H1 (cell line): ENCODE data around the gene SELENOV. TPM values are rescaled to one million over a fixed set of nuclear protein-coding genes. Genes with fewer than 3 reads are reported as not detected.

Experiments used
- CHD2 ChIP-seq: IDR thresholded peaks from 2 replicates; pipeline ENCODE4 v1.6.1; 2012; ENCODE audit warnings: low read length, improper control_type of control experiment
- CTCF ChIP-seq, 3 experiments: IDR thresholded peaks; 1 replicate in 2 of 3; 2 replicates in 1 of 3; pipeline versions ENCODE4 v1.5.1 to v1.6.1; 2011; ENCODE audit warnings: low read length in 3 of 3, mild to moderate bottlenecking in 3 of 3, inconsistent platforms in 2 of 3, low read depth in 1 of 3, moderate library complexity in 1 of 3; ENCODE audit not compliant: insufficient read depth in 1 of 3; ENCODE audit errors: control extremely low read depth in 1 of 3
- FOSL1 ChIP-seq: IDR thresholded peaks from 2 replicates; pipeline ENCODE4 v1.6.1; 2011; ENCODE audit warnings: mild to moderate bottlenecking, low read depth, low read length, moderate library complexity; ENCODE audit not compliant: insufficient read depth
- HDAC6 ChIP-seq: IDR thresholded peaks from one replicate; pipeline ENCODE4 v1.7.1; 2012; ENCODE audit warnings: low read depth, mild to moderate bottlenecking, inconsistent platforms, low read length, moderate library complexity
- POLR2A ChIP-seq, 2 experiments: IDR thresholded peaks; 1 replicate in 1 of 2; 2 replicates in 1 of 2; pipeline ENCODE4 v1.6.1; 2011; ENCODE audit warnings: low read depth in 2 of 2, low read length in 2 of 2, mild to moderate bottlenecking in 2 of 2; ENCODE audit errors: control extremely low read depth in 1 of 2
- RXRA ChIP-seq: IDR thresholded peaks from 2 replicates; pipeline ENCODE4 v1.6.1; 2011; ENCODE audit warnings: low read depth, mild to moderate bottlenecking, low read length, moderate library complexity; ENCODE audit not compliant: insufficient read depth
- SUZ12 ChIP-seq: fragments of 200-600 bp; sonication (generic); IDR thresholded peaks from 2 replicates; pipeline ENCODE4 v1.6.1; 2012; ENCODE audit warnings: mild to moderate bottlenecking, inconsistent platforms, low read length, moderate library complexity, mixed read lengths
- TAF1 ChIP-seq: IDR thresholded peaks from 2 replicates; pipeline ENCODE4 v1.6.1; 2011; ENCODE audit warnings: mild to moderate bottlenecking, low read depth, low read length
- YY1 ChIP-seq: IDR thresholded peaks from 2 replicates; pipeline ENCODE4 v1.6.1; 2011; ENCODE audit warnings: low read depth, mild to moderate bottlenecking, low read length
- polyA plus RNA-seq, 7 experiments: library from polyadenylated mRNA; depleted of rRNA in 3 of 7; stranded (reverse) in 5 of 7; unstranded in 2 of 7; fragments of >200 nt in 5 of 7; fragments of 200-250 nt in 2 of 7; gene quantifications; 1 replicate in 5 of 7; 2 replicates in 1 of 7; 4 replicates in 1 of 7; pipeline versions ENCODE4 v1.2.1 to v1.2.3, GENCODE V29; 2011 to 2013; ENCODE audit warnings: missing spikeins in 2 of 7, mixed read lengths in 2 of 7
- total RNA-seq: library from RNA; stranded (reverse); fragmentation: NEBNext Ultra II Directional; extraction: Animal tissue kit (Norgen Biotek cat#: 25700); gene quantifications from 2 replicates; pipeline ENCODE4 v1.2.1, GENCODE V29; 2021
- TF ChIP-seq, protein P1 (sequence below): fragments of 300-600 bp; sonication (generic); IDR thresholded peaks from 2 replicates; pipeline ENCODE4 v1.7.1; 2012; ENCODE audit warnings: low read length, moderate library complexity, mild to moderate bottlenecking, inconsistent platforms; ENCODE audit not compliant: insufficient replicate concordance

SELENOV gene
- total and polyA plus RNA-seq, 2 of the 8 experiments (the other 6 are each of a cell fraction or from before 2014, with no cell fraction given): 8.4 to 10.7 TPM

DNA sequence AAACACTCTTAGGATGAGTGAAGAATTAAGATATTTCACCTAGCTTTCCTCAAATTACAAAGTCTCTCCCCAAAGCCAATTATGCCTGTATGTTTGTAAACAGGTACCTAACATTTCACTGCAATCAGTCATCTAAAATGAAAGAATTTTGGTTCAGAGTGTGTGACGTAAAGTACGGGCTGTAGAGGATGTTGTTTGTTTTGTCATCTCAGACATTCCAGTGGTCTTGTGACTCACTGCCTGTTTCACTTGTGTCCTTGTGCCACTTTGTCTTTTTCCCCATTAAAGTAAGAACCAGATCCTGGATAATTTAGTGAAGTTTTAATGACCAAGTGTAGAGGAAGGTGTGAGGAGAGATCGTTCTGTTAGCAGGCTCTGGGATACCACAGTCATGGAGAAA, 53.7 kb downstream of the SELENOV start (continued):
- TF ChIP-seq, protein P1, sequence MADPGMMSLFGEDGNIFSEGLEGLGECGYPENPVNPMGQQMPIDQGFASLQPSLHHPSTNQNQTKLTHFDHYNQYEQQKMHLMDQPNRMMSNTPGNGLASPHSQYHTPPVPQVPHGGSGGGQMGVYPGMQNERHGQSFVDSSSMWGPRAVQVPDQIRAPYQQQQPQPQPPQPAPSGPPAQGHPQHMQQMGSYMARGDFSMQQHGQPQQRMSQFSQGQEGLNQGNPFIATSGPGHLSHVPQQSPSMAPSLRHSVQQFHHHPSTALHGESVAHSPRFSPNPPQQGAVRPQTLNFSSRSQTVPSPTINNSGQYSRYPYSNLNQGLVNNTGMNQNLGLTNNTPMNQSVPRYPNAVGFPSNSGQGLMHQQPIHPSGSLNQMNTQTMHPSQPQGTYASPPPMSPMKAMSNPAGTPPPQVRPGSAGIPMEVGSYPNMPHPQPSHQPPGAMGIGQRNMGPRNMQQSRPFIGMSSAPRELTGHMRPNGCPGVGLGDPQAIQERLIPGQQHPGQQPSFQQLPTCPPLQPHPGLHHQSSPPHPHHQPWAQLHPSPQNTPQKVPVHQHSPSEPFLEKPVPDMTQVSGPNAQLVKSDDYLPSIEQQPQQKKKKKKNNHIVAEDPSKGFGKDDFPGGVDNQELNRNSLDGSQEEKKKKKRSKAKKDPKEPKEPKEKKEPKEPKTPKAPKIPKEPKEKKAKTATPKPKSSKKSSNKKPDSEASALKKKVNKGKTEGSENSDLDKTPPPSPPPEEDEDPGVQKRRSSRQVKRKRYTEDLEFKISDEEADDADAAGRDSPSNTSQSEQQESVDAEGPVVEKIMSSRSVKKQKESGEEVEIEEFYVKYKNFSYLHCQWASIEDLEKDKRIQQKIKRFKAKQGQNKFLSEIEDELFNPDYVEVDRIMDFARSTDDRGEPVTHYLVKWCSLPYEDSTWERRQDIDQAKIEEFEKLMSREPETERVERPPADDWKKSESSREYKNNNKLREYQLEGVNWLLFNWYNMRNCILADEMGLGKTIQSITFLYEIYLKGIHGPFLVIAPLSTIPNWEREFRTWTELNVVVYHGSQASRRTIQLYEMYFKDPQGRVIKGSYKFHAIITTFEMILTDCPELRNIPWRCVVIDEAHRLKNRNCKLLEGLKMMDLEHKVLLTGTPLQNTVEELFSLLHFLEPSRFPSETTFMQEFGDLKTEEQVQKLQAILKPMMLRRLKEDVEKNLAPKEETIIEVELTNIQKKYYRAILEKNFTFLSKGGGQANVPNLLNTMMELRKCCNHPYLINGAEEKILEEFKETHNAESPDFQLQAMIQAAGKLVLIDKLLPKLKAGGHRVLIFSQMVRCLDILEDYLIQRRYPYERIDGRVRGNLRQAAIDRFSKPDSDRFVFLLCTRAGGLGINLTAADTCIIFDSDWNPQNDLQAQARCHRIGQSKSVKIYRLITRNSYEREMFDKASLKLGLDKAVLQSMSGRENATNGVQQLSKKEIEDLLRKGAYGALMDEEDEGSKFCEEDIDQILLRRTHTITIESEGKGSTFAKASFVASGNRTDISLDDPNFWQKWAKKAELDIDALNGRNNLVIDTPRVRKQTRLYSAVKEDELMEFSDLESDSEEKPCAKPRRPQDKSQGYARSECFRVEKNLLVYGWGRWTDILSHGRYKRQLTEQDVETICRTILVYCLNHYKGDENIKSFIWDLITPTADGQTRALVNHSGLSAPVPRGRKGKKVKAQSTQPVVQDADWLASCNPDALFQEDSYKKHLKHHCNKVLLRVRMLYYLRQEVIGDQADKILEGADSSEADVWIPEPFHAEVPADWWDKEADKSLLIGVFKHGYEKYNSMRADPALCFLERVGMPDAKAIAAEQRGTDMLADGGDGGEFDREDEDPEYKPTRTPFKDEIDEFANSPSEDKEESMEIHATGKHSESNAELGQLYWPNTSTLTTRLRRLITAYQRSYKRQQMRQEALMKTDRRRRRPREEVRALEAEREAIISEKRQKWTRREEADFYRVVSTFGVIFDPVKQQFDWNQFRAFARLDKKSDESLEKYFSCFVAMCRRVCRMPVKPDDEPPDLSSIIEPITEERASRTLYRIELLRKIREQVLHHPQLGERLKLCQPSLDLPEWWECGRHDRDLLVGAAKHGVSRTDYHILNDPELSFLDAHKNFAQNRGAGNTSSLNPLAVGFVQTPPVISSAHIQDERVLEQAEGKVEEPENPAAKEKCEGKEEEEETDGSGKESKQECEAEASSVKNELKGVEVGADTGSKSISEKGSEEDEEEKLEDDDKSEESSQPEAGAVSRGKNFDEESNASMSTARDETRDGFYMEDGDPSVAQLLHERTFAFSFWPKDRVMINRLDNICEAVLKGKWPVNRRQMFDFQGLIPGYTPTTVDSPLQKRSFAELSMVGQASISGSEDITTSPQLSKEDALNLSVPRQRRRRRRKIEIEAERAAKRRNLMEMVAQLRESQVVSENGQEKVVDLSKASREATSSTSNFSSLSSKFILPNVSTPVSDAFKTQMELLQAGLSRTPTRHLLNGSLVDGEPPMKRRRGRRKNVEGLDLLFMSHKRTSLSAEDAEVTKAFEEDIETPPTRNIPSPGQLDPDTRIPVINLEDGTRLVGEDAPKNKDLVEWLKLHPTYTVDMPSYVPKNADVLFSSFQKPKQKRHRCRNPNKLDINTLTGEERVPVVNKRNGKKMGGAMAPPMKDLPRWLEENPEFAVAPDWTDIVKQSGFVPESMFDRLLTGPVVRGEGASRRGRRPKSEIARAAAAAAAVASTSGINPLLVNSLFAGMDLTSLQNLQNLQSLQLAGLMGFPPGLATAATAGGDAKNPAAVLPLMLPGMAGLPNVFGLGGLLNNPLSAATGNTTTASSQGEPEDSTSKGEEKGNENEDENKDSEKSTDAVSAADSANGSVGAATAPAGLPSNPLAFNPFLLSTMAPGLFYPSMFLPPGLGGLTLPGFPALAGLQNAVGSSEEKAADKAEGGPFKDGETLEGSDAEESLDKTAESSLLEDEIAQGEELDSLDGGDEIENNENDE: no peak
- TF ChIP-seq SUZ12 (no peak), CHD2 (no peak), YY1 (no peak), HDAC6 (no peak), TAF1 (no peak), FOSL1 (no peak), POLR2A (IDR thresholded peaks at IDR 0.05; ENCODE audit: control extremely low read depth in 1 of 2, low read depth in 2 of 2, low read length in 2 of 2) (no peak), RXRA (no peak), CTCF (IDR thresholded peaks at IDR 0.05; ENCODE audit: control extremely low read depth in 1 of 3, insufficient read depth in 1 of 3, low read depth in 1 of 3, low read length in 3 of 3) (no peak)
